ENCODE data around the gene TIMP2. TPM values are rescaled to one million over a fixed set of nuclear protein-coding genes. Genes with fewer than 3 reads are reported as not detected.

Gene TIMP2
- total and polyA plus RNA-seq, 2 of the 13 experiments (the other 11 are each of a cell fraction or from before 2014, with no cell fraction given) = 3.8 to 8.5 TPM

DNA sequence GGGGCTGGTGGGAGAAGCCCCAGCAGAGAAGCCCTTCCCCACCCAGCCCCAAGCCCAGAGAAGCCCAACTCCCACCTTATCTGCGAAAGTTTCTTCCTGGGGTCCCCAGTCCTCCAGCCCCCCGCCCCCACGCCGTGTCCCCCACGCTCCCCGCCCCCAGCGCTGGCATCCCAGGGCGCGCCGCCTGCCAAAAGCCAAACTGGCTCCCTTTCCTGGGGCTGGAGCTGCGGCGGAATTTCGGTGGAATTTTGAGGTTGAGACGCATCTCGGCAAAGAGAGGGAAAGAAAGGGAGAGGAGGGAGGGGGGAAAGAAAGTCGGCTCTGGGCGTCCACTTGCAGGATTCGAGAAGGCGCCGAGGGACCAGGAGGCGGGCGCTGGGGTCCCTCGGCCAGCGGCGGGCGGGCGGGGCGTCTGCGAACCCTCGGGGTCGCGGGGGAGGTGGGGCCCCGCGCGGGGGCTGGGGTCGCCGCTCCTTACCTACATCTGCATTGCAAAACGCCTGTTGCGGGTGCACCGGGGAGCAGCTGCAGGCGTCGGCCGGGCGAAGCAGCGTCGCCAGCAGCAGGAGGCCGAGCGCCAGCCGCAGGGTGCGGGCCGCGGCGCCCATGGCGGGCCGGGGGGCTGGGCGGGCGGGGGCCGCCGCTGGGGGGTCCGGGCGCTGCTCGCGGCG is 571 bp downstream of the TIMP2 start:
- H3K4me2 ChIP-seq (ENCODE audit: low read depth, low read length) = peak overlapping the region; percentile 83
- no peak for FAIRE-seq
- ChIA-PET POLR2A (interaction anchor here (2.8 kb wide), 1 partner anchor 9 kb away, joined by 10 read pairs; no protein-coding TSS in a partner anchor), CTCF (ENCODE audit: low intra/inter-chr PET ratio, low total read pairs) (interaction anchor here (0.6 kb wide), 1 partner anchor 59 kb away, joined by 3 read pairs; no protein-coding TSS in a partner anchor)
- no peaks in the 10 kb centered on the region for H3K79me2 ChIP-seq (ENCODE audit: insufficient read depth, low read length)
- no peak for ATAC-seq
- no peaks in the 10 kb centered on the region for H3K36me3 ChIP-seq (replicated peaks in 1 of 2; ENCODE audit: control insufficient read depth in 1 of 2, insufficient read depth in 2 of 2, low read length in 2 of 2)
- no peaks in the 10 kb centered on the region for H4K20me1 ChIP-seq (ENCODE audit: insufficient read depth, low read length)
- DNase-seq (ENCODE audit: low spot score) = no peak
- no TSS peak for BruUV-seq (replicated peaks)
- H3K4me1 ChIP-seq (ENCODE audit: insufficient read depth, low read length) = peaks cover 49% of the 10 kb centered on the region
- peaks cover 5 to 26% of the 10 kb centered on the region in 2 experiments; a peak in 3 of 5 replicates for H3K27me3 ChIP-seq (ENCODE audit: control insufficient read depth in 1 of 2, insufficient read depth in 2 of 2, low read length in 2 of 2)
- H3K4me3 ChIP-seq (replicated peaks in 1 of 3; ENCODE audit: insufficient read depth in 1 of 3, low read depth in 2 of 3, low read length in 3 of 3) = peak overlapping the region; percentile 53 to 78 (median 71); a peak in 5 of 6 replicates
- H3K9me3 ChIP-seq (ENCODE audit: low read length) = no peaks in the 10 kb centered on the region
- peak overlapping the region; percentile 51; the same call in 1 of the 2 replicates for H3K9ac ChIP-seq (ENCODE audit: insufficient read depth, low read depth, low read length)
- H3K27ac ChIP-seq (ENCODE audit: extremely low read length, insufficient read depth, low read length) = no peak overlapping the region
- no peak overlapping the region for H2AFZ ChIP-seq (ENCODE audit: low read length)
- in situ Hi-C loops (cut with HindIII; ENCODE audit: extremely low pct_ligation_motif_present, low pct_unique_long_range_greater_than_20kb) = no loop called here
- intact Hi-C loops (cut with micrococcal nuclease; ENCODE audit: unreplicated experiment) = loop anchor here (5.0 kb wide), 2 partner anchors 38 to 782 kb away; no protein-coding TSS in a partner anchor
- 19% methylated on average over 28 of the region's 64 CpGs for WGBS (ENCODE audit: low lambda C conversion rate)
- no peak for TF ChIP-seq ZNF296 (CRISPR knock-in tag; conservative IDR thresholded peaks at IDR 0.05)
- TF ChIP-seq YEATS4 (CRISPR knock-in tag; IDR thresholded peaks at IDR 0.05; ENCODE audit: borderline replicate concordance) = peak; percentile 45; the same call in 1 of the 2 replicates
- TF ChIP-seq ATRX (CRISPR knock-in tag; IDR thresholded peaks at IDR 0.05; ENCODE audit: borderline replicate concordance) = no peak
- TF ChIP-seq TAF1 (CRISPR knock-in tag; IDR thresholded peaks at IDR 0.05) = 0 out of 2 replicates have a peak, but pooled peaks have one; percentile 0
- no peak for TF ChIP-seq ETV5 (CRISPR knock-in tag; IDR thresholded peaks at IDR 0.05; ENCODE audit: borderline replicate concordance)
- TF ChIP-seq FOXK2 (IDR thresholded peaks at IDR 0.05) = no peak
- TF ChIP-seq, protein P1, sequence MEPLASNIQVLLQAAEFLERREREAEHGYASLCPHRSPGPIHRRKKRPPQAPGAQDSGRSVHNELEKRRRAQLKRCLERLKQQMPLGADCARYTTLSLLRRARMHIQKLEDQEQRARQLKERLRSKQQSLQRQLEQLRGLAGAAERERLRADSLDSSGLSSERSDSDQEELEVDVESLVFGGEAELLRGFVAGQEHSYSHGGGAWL (CRISPR knock-in tag; IDR thresholded peaks at IDR 0.05) = peak; percentile 68; the same call in 1 of the 2 replicates
- no peak for TF ChIP-seq ZNF777 (CRISPR knock-in tag; IDR thresholded peaks at IDR 0.05)
- TF ChIP-seq ZNF17 (CRISPR knock-in tag; IDR thresholded peaks at IDR 0.05) = no peak
- TF ChIP-seq, protein P2, sequence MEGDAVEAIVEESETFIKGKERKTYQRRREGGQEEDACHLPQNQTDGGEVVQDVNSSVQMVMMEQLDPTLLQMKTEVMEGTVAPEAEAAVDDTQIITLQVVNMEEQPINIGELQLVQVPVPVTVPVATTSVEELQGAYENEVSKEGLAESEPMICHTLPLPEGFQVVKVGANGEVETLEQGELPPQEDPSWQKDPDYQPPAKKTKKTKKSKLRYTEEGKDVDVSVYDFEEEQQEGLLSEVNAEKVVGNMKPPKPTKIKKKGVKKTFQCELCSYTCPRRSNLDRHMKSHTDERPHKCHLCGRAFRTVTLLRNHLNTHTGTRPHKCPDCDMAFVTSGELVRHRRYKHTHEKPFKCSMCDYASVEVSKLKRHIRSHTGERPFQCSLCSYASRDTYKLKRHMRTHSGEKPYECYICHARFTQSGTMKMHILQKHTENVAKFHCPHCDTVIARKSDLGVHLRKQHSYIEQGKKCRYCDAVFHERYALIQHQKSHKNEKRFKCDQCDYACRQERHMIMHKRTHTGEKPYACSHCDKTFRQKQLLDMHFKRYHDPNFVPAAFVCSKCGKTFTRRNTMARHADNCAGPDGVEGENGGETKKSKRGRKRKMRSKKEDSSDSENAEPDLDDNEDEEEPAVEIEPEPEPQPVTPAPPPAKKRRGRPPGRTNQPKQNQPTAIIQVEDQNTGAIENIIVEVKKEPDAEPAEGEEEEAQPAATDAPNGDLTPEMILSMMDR (CRISPR knock-in tag; IDR thresholded peaks at IDR 0.05) = no peak
- no peak for TF ChIP-seq ZNF10 (CRISPR knock-in tag; IDR thresholded peaks at IDR 0.05; ENCODE audit: borderline replicate concordance, low read depth)
- TF ChIP-seq, protein P3, sequence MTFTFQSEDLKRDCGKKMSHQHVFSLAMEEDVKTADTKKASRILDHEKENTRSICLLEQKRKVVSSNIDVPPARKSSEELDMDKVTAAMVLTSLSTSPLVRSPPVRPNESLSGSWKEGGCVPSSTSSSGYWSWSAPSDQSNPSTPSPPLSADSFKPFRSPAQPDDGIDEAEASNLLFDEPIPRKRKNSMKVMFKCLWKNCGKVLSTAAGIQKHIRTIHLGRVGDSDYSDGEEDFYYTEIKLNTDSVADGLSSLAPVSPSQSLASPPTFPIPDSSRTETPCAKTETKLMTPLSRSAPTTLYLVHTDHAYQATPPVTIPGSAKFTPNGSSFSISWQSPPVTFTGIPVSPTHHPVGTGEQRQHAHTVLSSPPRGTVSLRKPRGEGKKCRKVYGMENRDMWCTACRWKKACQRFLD (CRISPR knock-in tag; IDR thresholded peaks at IDR 0.05; ENCODE audit: borderline replicate concordance) = no peak
- TF ChIP-seq, protein P4, sequence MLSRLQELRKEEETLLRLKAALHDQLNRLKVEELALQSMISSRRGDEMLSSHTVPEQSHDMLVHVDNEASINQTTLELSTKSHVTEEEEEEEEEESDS (CRISPR knock-in tag; IDR thresholded peaks at IDR 0.05; ENCODE audit: borderline replicate concordance) = no peak
- TF ChIP-seq FOXC1 (CRISPR knock-in tag; IDR thresholded peaks at IDR 0.05; ENCODE audit: borderline replicate concordance) = no peak
- TF ChIP-seq EZH2 (conservative IDR thresholded peaks at IDR 0.05; ENCODE audit: low read depth, low read length) = no peak
- TF ChIP-seq, protein P5, sequence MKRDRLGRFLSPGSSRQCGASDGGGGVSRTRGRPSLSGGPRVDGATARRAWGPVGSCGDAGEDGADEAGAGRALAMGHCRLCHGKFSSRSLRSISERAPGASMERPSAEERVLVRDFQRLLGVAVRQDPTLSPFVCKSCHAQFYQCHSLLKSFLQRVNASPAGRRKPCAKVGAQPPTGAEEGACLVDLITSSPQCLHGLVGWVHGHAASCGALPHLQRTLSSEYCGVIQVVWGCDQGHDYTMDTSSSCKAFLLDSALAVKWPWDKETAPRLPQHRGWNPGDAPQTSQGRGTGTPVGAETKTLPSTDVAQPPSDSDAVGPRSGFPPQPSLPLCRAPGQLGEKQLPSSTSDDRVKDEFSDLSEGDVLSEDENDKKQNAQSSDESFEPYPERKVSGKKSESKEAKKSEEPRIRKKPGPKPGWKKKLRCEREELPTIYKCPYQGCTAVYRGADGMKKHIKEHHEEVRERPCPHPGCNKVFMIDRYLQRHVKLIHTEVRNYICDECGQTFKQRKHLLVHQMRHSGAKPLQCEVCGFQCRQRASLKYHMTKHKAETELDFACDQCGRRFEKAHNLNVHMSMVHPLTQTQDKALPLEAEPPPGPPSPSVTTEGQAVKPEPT (CRISPR knock-in tag; IDR thresholded peaks at IDR 0.05; ENCODE audit: low read depth) = no peak
